Osteocyte (in vitro differentiated cells): ENCODE results near the gene GPR39. TPM values are rescaled to one million over a fixed set of nuclear protein-coding genes. Genes with fewer than 3 reads are reported as not detected.

ENCODE experiments used
- DNase-seq: peaks from one replicate; pipeline ENCODE4 v3.0.0; 2021; ENCODE audit warnings: mixed read lengths; ENCODE audit not compliant: unreplicated experiment; ENCODE audit errors: extremely low spot score
- H3K27ac Mint-ChIP-seq: one replicate; pipeline ENCODE4 v1.8.0; 2021; ENCODE audit warnings: mild to moderate bottlenecking, mixed read lengths; ENCODE audit not compliant: unreplicated experiment
- H3K27me3 Mint-ChIP-seq: one replicate; pipeline ENCODE4 v1.8.0; 2021; ENCODE audit warnings: mixed read lengths; ENCODE audit not compliant: unreplicated experiment
- H3K36me3 Mint-ChIP-seq: one replicate; pipeline ENCODE4 v1.8.0; 2021; ENCODE audit warnings: mixed read lengths; ENCODE audit not compliant: unreplicated experiment
- H3K4me1 Mint-ChIP-seq: one replicate; pipeline ENCODE4 v1.8.0; 2021; ENCODE audit warnings: mixed read lengths; ENCODE audit not compliant: unreplicated experiment
- H3K4me3 Mint-ChIP-seq: one replicate; pipeline ENCODE4 v1.8.0; 2021; ENCODE audit warnings: mild to moderate bottlenecking, moderate library complexity, mixed read lengths; ENCODE audit not compliant: unreplicated experiment
- H3K9me3 Mint-ChIP-seq: one replicate; pipeline ENCODE4 v1.8.0; 2021; ENCODE audit warnings: mixed read lengths; ENCODE audit not compliant: unreplicated experiment
- total RNA-seq: library from RNA; stranded (reverse); gene quantifications from 2 replicates; pipeline ENCODE4 v1.2.1, GENCODE V29; 2021
- TF ChIP-seq, protein P1 (sequence below): fragments of 200-600 bp; sonication (generic); IDR thresholded peaks from 2 replicates; pipeline ENCODE4 v1.5.0; 2021; ENCODE audit warnings: antibody characterized with exemption, mild to moderate bottlenecking, moderate library complexity

GPR39 gene
- total RNA-seq, 1 donor from 2014 or later = 0.21 TPM

GRCh38 chr2:132549935-132550670, 133.5 kb downstream of the GPR39 start:
- no peak for DNase-seq
- Mint-ChIP-seq H3K9me3 (no peaks in the 10 kb centered on the region), H3K4me3 (no peak overlapping the region), H3K4me1 (no peaks in the 10 kb centered on the region), H3K27ac (no peak overlapping the region), H3K36me3 (no peaks in the 10 kb centered on the region), H3K27me3 (peaks cover 8% of the 10 kb centered on the region)
- TF ChIP-seq, protein P1, sequence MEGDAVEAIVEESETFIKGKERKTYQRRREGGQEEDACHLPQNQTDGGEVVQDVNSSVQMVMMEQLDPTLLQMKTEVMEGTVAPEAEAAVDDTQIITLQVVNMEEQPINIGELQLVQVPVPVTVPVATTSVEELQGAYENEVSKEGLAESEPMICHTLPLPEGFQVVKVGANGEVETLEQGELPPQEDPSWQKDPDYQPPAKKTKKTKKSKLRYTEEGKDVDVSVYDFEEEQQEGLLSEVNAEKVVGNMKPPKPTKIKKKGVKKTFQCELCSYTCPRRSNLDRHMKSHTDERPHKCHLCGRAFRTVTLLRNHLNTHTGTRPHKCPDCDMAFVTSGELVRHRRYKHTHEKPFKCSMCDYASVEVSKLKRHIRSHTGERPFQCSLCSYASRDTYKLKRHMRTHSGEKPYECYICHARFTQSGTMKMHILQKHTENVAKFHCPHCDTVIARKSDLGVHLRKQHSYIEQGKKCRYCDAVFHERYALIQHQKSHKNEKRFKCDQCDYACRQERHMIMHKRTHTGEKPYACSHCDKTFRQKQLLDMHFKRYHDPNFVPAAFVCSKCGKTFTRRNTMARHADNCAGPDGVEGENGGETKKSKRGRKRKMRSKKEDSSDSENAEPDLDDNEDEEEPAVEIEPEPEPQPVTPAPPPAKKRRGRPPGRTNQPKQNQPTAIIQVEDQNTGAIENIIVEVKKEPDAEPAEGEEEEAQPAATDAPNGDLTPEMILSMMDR = no peak

- H3K9me3 Mint-ChIP-seq = no peaks in the 10 kb centered on the region
- no peaks in the 10 kb centered on the region for H3K4me1 Mint-ChIP-seq
- TF ChIP-seq, protein P1 = no peak
- no peak overlapping the region for H3K27ac Mint-ChIP-seq
- H3K27me3 Mint-ChIP-seq = peaks cover 8% of the 10 kb centered on the region
- H3K36me3 Mint-ChIP-seq = no peaks in the 10 kb centered on the region
- no peak overlapping the region for H3K4me3 Mint-ChIP-seq
- no peak for DNase-seq
Observed at GRCh38 chr2:132550946-132551345, 134.3 kb downstream of the GPR39 start.

- H3K4me1 Mint-ChIP-seq = no peaks in the 10 kb centered on the region
Observed at GRCh38 chr2:132557694-132558093, 141.1 kb downstream of the GPR39 start.

DNA sequence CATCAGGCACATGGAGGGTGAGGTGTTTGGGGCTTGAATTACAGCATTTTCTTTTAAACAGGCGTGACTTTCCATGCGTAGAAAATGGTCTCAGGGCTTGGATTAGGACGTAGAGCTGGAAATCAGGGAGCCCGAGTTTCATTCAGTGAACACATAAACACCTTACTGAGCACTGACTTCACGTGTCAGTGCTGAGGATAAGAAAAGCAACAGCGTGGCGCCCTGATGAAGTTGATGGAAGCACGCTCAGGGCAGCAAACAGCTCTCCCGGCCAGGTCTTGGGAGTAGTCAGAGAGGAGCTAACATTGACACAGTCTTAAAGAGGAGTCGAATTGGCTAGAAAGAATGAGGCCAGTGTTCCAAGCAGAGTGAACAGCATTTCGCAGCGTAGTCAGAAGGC, 142.7 kb downstream of the GPR39 start:
- DNase-seq = peak; percentile 51
- no peaks in the 10 kb centered on the region for H3K4me1 Mint-ChIP-seq
- TF ChIP-seq, protein P1 = no peak

More at GRCh38 chr2:132557694-132558093, 141.1 kb downstream of the GPR39 start:
- Mint-ChIP-seq H3K9me3 (peaks cover 12% of the 10 kb centered on the region), H3K36me3 (no peaks in the 10 kb centered on the region), H3K27ac (no peak overlapping the region), H3K4me3 (no peak overlapping the region), H3K27me3 (no peaks in the 10 kb centered on the region)
- no peak for DNase-seq
- TF ChIP-seq, protein P1 = no peak

GRCh38 chr2:132559921-132560320, 143.3 kb downstream of the GPR39 start:
- Mint-ChIP-seq H3K9me3 (peaks cover 18% of the 10 kb centered on the region), H3K36me3 (no peaks in the 10 kb centered on the region), H3K27ac (no peak overlapping the region), H3K4me3 (no peak overlapping the region), H3K4me1 (no peaks in the 10 kb centered on the region), H3K27me3 (no peaks in the 10 kb centered on the region)
- DNase-seq = peak; percentile 62
- TF ChIP-seq, protein P1 = no peak

More for the DNA sequence above, 142.7 kb downstream of the GPR39 start:
- Mint-ChIP-seq H3K27me3 (no peaks in the 10 kb centered on the region), H3K4me3 (no peak overlapping the region), H3K9me3 (peaks cover 15% of the 10 kb centered on the region), H3K36me3 (no peaks in the 10 kb centered on the region), H3K27ac (no peak overlapping the region)
